Neural progenitor cell (in vitro differentiated cells): ENCODE results near the gene TNS3. TPM values are rescaled to one million over a fixed set of nuclear protein-coding genes. Genes with fewer than 3 reads are reported as not detected.

Experiments
- DNase-seq: peaks from one replicate; pipeline ENCODE4 v3.0.0-alpha.2; 2016; ENCODE audit warnings: low spot score
- H2AFZ ChIP-seq: fragments of 200-600 bp; sonication (generic); replicated peaks from 2 replicates; pipeline ENCODE4 v1.6.1; 2016; ENCODE audit warnings: antibody characterized with exemption
- H3F3A ChIP-seq: fragments of 200-600 bp; sonication (generic); 2 replicates; pipeline ENCODE4 v1.6.1; 2016; ENCODE audit warnings: antibody characterized with exemption, low read depth
- H3K27ac ChIP-seq: fragments of 200-600 bp; sonication (generic); 2 replicates; pipeline ENCODE4 v1.5.1; 2016; ENCODE audit warnings: mild to moderate bottlenecking
- H3K27me3 ChIP-seq: fragments of 200-600 bp; sonication (generic); 2 replicates; pipeline ENCODE4 v1.6.1; 2016; ENCODE audit warnings: mild to moderate bottlenecking, moderate library complexity
- H3K36me3 ChIP-seq: fragments of 200-600 bp; sonication (generic); 2 replicates; pipeline ENCODE4 v1.5.1; 2016
- H3K4me1 ChIP-seq: fragments of 200-600 bp; sonication (generic); 2 replicates; pipeline ENCODE4 v1.6.1; 2016; ENCODE audit warnings: mixed run types
- H3K4me2 ChIP-seq: fragments of 200-600 bp; sonication (generic); 2 replicates; pipeline ENCODE4 v1.6.1; 2016
- H3K4me3 ChIP-seq: fragments of 200-600 bp; sonication (generic); 2 replicates; pipeline ENCODE4 v1.5.1; 2016
- H3K79me2 ChIP-seq: fragments of 200-600 bp; sonication (generic); 2 replicates; pipeline ENCODE4 v1.6.1; 2016; ENCODE audit warnings: low read depth
- H3K9ac ChIP-seq: fragments of 200-600 bp; sonication (generic); 2 replicates; pipeline ENCODE4 v1.6.1; 2016
- H3K9me3 ChIP-seq: fragments of 200-600 bp; sonication (generic); 2 replicates; pipeline ENCODE4 v1.5.1; 2016; ENCODE audit warnings: low read depth
- H4K20me1 ChIP-seq: fragments of 200-600 bp; sonication (generic); 2 replicates; pipeline ENCODE4 v1.6.1; 2016; ENCODE audit warnings: low read depth
- H3K27ac Mint-ChIP-seq: 3 replicates; pipeline ENCODE4 v1.8.0; 2021; ENCODE audit warnings: mixed read lengths
- H3K27me3 Mint-ChIP-seq: 2 replicates; pipeline ENCODE4 v1.8.0; 2022; ENCODE audit warnings: low read depth, mild to moderate bottlenecking, inconsistent platforms, moderate library complexity, mixed read lengths; ENCODE audit not compliant: insufficient read depth
- H3K36me3 Mint-ChIP-seq: 3 replicates; pipeline ENCODE4 v1.8.0; 2021; ENCODE audit warnings: mixed read lengths
- H3K4me1 Mint-ChIP-seq: 3 replicates; pipeline ENCODE4 v1.8.0; 2021; ENCODE audit warnings: mixed read lengths
- H3K4me3 Mint-ChIP-seq: 3 replicates; pipeline ENCODE4 v1.8.0; 2021; ENCODE audit warnings: mild to moderate bottlenecking, moderate library complexity, mixed read lengths
- H3K9me3 Mint-ChIP-seq: 3 replicates; pipeline ENCODE4 v1.8.0; 2020; ENCODE audit warnings: mixed read lengths
- EZH2 ChIP-seq: fragments of 200-600 bp; sonication (generic); IDR thresholded peaks from 2 replicates; pipeline ENCODE4 v1.6.1; 2017; ENCODE audit warnings: antibody characterized with exemption, mild to moderate bottlenecking, moderate library complexity
- EZH2phosphoT487 ChIP-seq: fragments of 200-600 bp; sonication (generic); IDR thresholded peaks from 2 replicates; pipeline ENCODE4 v1.6.1; 2017; ENCODE audit warnings: antibody characterized with exemption
- total RNA-seq: library from RNA; depleted of rRNA; stranded (reverse); fragments of >200 nt; gene quantifications from 2 replicates; pipeline ENCODE4 v1.2.3, GENCODE V29; 2015; ENCODE audit warnings: low replicate concordance
- TF ChIP-seq, protein P1 (sequence below): fragments of 200-600 bp; sonication (generic); IDR thresholded peaks from 2 replicates; pipeline ENCODE4 v1.5.1; 2017; ENCODE audit warnings: antibody characterized with exemption, mild to moderate bottlenecking

The TNS3 gene
- total RNA-seq, 1 donor from 2014 or later = 15.0 TPM

DNA sequence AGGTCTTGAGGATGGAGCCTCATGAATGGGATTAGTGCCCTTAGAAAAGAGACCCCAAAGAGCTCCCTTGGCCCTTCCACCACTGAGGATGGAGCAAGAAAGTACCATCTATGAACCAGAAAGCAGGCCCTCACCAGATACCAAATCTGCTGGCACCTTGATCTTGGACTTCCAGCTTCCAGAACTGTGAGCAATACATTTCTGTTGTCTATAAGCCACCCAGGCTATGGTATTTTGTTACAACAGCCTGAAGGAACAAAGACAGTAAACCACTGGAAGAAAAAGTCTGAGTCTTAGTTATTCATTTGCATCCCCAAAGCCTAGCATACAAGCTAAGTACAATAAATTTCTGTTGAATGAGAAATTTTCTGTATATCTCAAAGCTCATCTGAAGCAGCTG is 37.9 kb upstream of the TNS3 start:
- H3K9me3 Mint-ChIP-seq = peaks cover 4% of the 10 kb centered on the region
- H4K20me1 ChIP-seq = no peaks in the 10 kb centered on the region

DNA sequence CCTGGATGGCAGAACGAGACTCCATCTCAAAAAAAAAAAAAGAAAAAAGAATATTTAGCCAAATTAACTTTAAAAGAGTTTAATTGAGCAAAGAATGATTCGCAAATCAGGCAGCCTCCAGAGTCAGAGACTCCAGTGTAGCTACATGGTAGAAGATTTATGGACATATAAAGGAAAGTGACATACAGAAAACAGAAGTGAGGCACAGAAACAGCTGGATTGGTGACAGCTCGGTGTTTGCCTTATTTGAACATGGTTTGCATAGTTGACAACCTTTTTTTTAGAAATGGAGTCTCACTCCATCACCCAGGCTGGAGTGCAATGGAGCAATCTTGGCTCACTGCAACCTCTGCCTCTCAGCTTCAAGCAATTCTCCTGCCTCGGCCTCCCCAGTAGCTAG is 35.2 kb upstream of the TNS3 start:
- H3K4me1 Mint-ChIP-seq = peaks cover 10% of the 10 kb centered on the region
- no peaks in the 10 kb centered on the region for H4K20me1 ChIP-seq
- H3K9me3 Mint-ChIP-seq = peaks cover 2% of the 10 kb centered on the region
- no peak overlapping the region for H3K27ac ChIP-seq
- H3K4me3 ChIP-seq = no peak overlapping the region
- no peaks in the 10 kb centered on the region for H3K27me3 ChIP-seq
- no peaks in the 10 kb centered on the region for H3F3A ChIP-seq
- peaks cover 2% of the 10 kb centered on the region for H3K27me3 Mint-ChIP-seq
- no peaks in the 10 kb centered on the region for H3K79me2 ChIP-seq
- H2AFZ ChIP-seq = no peak overlapping the region
- H3K4me3 Mint-ChIP-seq = no peak overlapping the region
- no peak for DNase-seq
- TF ChIP-seq EZH2phosphoT487 (no peak), EZH2 (no peak)
- TF ChIP-seq, protein P1, sequence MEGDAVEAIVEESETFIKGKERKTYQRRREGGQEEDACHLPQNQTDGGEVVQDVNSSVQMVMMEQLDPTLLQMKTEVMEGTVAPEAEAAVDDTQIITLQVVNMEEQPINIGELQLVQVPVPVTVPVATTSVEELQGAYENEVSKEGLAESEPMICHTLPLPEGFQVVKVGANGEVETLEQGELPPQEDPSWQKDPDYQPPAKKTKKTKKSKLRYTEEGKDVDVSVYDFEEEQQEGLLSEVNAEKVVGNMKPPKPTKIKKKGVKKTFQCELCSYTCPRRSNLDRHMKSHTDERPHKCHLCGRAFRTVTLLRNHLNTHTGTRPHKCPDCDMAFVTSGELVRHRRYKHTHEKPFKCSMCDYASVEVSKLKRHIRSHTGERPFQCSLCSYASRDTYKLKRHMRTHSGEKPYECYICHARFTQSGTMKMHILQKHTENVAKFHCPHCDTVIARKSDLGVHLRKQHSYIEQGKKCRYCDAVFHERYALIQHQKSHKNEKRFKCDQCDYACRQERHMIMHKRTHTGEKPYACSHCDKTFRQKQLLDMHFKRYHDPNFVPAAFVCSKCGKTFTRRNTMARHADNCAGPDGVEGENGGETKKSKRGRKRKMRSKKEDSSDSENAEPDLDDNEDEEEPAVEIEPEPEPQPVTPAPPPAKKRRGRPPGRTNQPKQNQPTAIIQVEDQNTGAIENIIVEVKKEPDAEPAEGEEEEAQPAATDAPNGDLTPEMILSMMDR = no peak
- no peak overlapping the region for H3K9ac ChIP-seq
- H3K4me1 ChIP-seq = no peaks in the 10 kb centered on the region
- H3K36me3 Mint-ChIP-seq = no peaks in the 10 kb centered on the region
- H3K36me3 ChIP-seq = no peaks in the 10 kb centered on the region
- H3K27ac Mint-ChIP-seq = no peak overlapping the region
- no peaks in the 10 kb centered on the region for H3K9me3 ChIP-seq
- no peak overlapping the region for H3K4me2 ChIP-seq

More for the DNA sequence above, 37.9 kb upstream of the TNS3 start:
- H3K4me2 ChIP-seq = no peak overlapping the region
- H3K9me3 ChIP-seq = no peaks in the 10 kb centered on the region
- H3K4me3 ChIP-seq = no peak overlapping the region
- H2AFZ ChIP-seq = no peak overlapping the region
- no peaks in the 10 kb centered on the region for H3K27me3 ChIP-seq
- Mint-ChIP-seq H3K27ac (no peak overlapping the region), H3K36me3 (no peaks in the 10 kb centered on the region), H3K4me1 (peaks cover 26% of the 10 kb centered on the region), H3K4me3 (no peak overlapping the region), H3K27me3 (peaks cover 5% of the 10 kb centered on the region)
- no peaks in the 10 kb centered on the region for H3K4me1 ChIP-seq
- no peak overlapping the region for H3K27ac ChIP-seq
- no peak for DNase-seq
- H3K9ac ChIP-seq = no peak overlapping the region
- TF ChIP-seq EZH2phosphoT487 (no peak), EZH2 (no peak)
- TF ChIP-seq, protein P1 = no peak
- H3F3A ChIP-seq = no peaks in the 10 kb centered on the region
- H3K79me2 ChIP-seq = no peaks in the 10 kb centered on the region
- no peaks in the 10 kb centered on the region for H3K36me3 ChIP-seq

DNA sequence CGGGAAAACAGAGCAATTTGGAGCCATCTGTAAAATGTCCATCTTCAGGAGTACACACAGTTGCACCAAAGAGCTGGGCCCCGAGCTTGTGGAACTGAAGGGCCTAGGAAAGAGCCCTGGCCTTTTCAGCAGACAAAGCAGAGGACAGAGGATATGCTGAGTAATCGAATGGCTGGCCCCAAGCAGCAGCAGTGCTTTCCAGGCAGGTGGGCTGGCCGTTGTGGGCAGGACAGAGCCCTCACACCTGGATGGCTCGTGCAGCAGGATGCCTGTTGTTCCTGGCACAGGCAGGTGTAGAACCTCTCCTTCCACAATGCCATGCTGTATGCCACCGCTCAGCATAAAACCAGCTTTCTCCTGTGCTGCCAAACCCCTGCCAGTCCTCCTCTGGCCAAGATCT is 32.5 kb upstream of the TNS3 start:
- Mint-ChIP-seq H3K27ac (no peak overlapping the region), H3K36me3 (no peaks in the 10 kb centered on the region), H3K4me3 (no peak overlapping the region), H3K27me3 (no peaks in the 10 kb centered on the region), H3K9me3 (no peaks in the 10 kb centered on the region), H3K4me1 (peaks cover 2% of the 10 kb centered on the region)
- Histone ChIP-seq H3K9ac (no peak overlapping the region), H3F3A (no peaks in the 10 kb centered on the region), H3K4me2 (no peak overlapping the region), H3K4me1 (peaks cover 5% of the 10 kb centered on the region), H3K36me3 (no peaks in the 10 kb centered on the region), H3K4me3 (no peak overlapping the region), H3K79me2 (no peaks in the 10 kb centered on the region), H4K20me1 (no peaks in the 10 kb centered on the region), H3K9me3 (no peaks in the 10 kb centered on the region), H3K27me3 (no peaks in the 10 kb centered on the region), H2AFZ (no peak overlapping the region), H3K27ac (no peak overlapping the region)
- DNase-seq = no peak
- TF ChIP-seq, protein P1 = no peak
- TF ChIP-seq EZH2phosphoT487 (no peak), EZH2 (no peak)
